IMR-90 (cell line): ENCODE data around the gene BPIFB2. TPM values are rescaled to one million over a fixed set of nuclear protein-coding genes. Genes with fewer than 3 reads are reported as not detected.

Source experiments
- ATAC-seq: fragments of 200-7000 bp; cut with Tn5 transposase; 2 replicates; pipeline ENCODE4 v1.9.1; 2020; ENCODE audit warnings: low read depth, mild to moderate bottlenecking, moderate library complexity
- BruUV-seq: library from RNA; stranded (reverse); fragments of 400-500 nt; replicated peaks from 2 replicates; lab custom pipeline; 2021; lab: Mats Ljungman, UMichigan
- CTCF ChIA-PET: fragments of 300-600 bp; formaldehyde crosslinking; extraction: SDS; loops from one replicate; lab custom pipeline; 2021; ENCODE audit warnings: antibody characterized with exemption; lab: Yijun Ruan, JAX
- POLR2A ChIA-PET: fragments of 300-600 bp; sonication (Branson Sonifier 250); formaldehyde crosslinking; loops from one replicate; lab custom pipeline; 2022; ENCODE audit warnings: antibody characterized with exemption; ENCODE audit not compliant: unreplicated experiment; lab: Charles Lee
- DNase-seq: peaks from one replicate; pipeline ENCODE4 v3.0.0; 2013
- H2AFZ ChIP-seq: replicated peaks from 2 replicates; pipeline ENCODE3; 2013; ENCODE audit warnings: low read length, mild to moderate bottlenecking; ENCODE audit not compliant: poor library complexity
- H2AK5ac ChIP-seq: 2 replicates; pipeline ENCODE4 v1.6.1; 2013; ENCODE audit warnings: low read depth, low read length, inconsistent platforms
- H2AK9ac ChIP-seq: replicated peaks from 2 replicates; pipeline ENCODE3; 2013; ENCODE audit warnings: mild to moderate bottlenecking, low read depth, low read length, moderate library complexity; ENCODE audit not compliant: poor library complexity
- H2BK120ac ChIP-seq: 2 replicates; pipeline ENCODE4 v1.6.1; 2013; ENCODE audit warnings: low read depth, low read length, inconsistent platforms
- H2BK15ac ChIP-seq: 3 replicates; pipeline ENCODE4 v1.6.1; 2013; ENCODE audit warnings: low read depth, low read length, inconsistent platforms
- H2BK20ac ChIP-seq: 2 replicates; pipeline ENCODE4 v1.6.1; 2013; ENCODE audit warnings: low read depth, mild to moderate bottlenecking, inconsistent platforms, low read length, moderate library complexity
- H2BK5ac ChIP-seq: 2 replicates; pipeline ENCODE4 v1.6.1; 2013; ENCODE audit warnings: mild to moderate bottlenecking, low read depth, low read length, inconsistent platforms; ENCODE audit not compliant: poor library complexity, severe bottlenecking
- H3K14ac ChIP-seq: replicated peaks from 2 replicates; pipeline ENCODE4 v1.6.1; 2013; ENCODE audit warnings: low read depth, low read length, inconsistent platforms
- H3K18ac ChIP-seq: 2 replicates; pipeline ENCODE4 v1.6.1; 2013; ENCODE audit warnings: low read depth, low read length, control low read depth
- H3K23ac ChIP-seq: 2 replicates; pipeline ENCODE4 v1.6.1; 2013; ENCODE audit warnings: low read depth, low read length, inconsistent platforms
- H3K27ac ChIP-seq: 2 replicates; pipeline ENCODE4 v1.5.1; 2013; ENCODE audit warnings: mild to moderate bottlenecking, control low read depth, low read length; ENCODE audit not compliant: insufficient read depth
- H3K27me3 ChIP-seq: 2 replicates; pipeline ENCODE4 v1.6.1; 2013; ENCODE audit warnings: low read length; ENCODE audit not compliant: control insufficient read depth, insufficient read depth
- H3K36me3 ChIP-seq: 2 replicates; pipeline ENCODE4 v1.6.1; 2013; ENCODE audit warnings: low read length, mixed read lengths; ENCODE audit not compliant: control insufficient read depth, insufficient read depth
- H3K4ac ChIP-seq: 2 replicates; pipeline ENCODE4 v1.6.1; 2013; ENCODE audit warnings: low read depth, low read length, inconsistent platforms
- H3K4me1 ChIP-seq: 2 replicates; pipeline ENCODE4 v1.6.1; 2013; ENCODE audit warnings: low read length, mixed read lengths; ENCODE audit not compliant: control insufficient read depth, insufficient read depth
- H3K4me2 ChIP-seq: 2 replicates; pipeline ENCODE4 v1.6.1; 2013; ENCODE audit warnings: low read depth, mild to moderate bottlenecking, control low read depth, low read length, moderate library complexity
- H3K4me3 ChIP-seq: 2 replicates; pipeline ENCODE4 v1.5.1; 2013; ENCODE audit warnings: low read depth, mild to moderate bottlenecking, control low read depth, low read length, moderate library complexity; ENCODE audit not compliant: insufficient read depth
- H3K56ac ChIP-seq: 2 replicates; pipeline ENCODE4 v1.6.1; 2013; ENCODE audit warnings: low read length, inconsistent platforms; ENCODE audit not compliant: insufficient read depth; ENCODE audit errors: extremely low read depth
- H3K79me1 ChIP-seq, 2 experiments: 2 replicates each; pipeline ENCODE4 v1.6.1; 2013; ENCODE audit warnings: low read length in 2 of 2, inconsistent platforms in 1 of 2, low read depth in 1 of 2
- H3K9ac ChIP-seq: 2 replicates; pipeline ENCODE4 v1.6.1; 2013; ENCODE audit warnings: low read depth, low read length, control low read depth
- H3K9me1 ChIP-seq: 2 replicates; pipeline ENCODE4 v1.6.1; 2013; ENCODE audit warnings: low read length, inconsistent platforms; ENCODE audit not compliant: insufficient read depth
- H3K9me3 ChIP-seq: 2 replicates; pipeline ENCODE4 v1.6.1; 2013; ENCODE audit warnings: low read length; ENCODE audit not compliant: control insufficient read depth, insufficient read depth
- H4K20me1 ChIP-seq: 2 replicates; pipeline ENCODE4 v1.6.1; 2013; ENCODE audit warnings: low read length, inconsistent platforms; ENCODE audit not compliant: insufficient read depth
- H4K5ac ChIP-seq: 2 replicates; pipeline ENCODE4 v1.6.1; 2013; ENCODE audit warnings: mild to moderate bottlenecking, low read depth, low read length, control low read depth
- H4K8ac ChIP-seq, 2 experiments: 2 replicates each; pipeline ENCODE4 v1.6.1; 2013; ENCODE audit warnings: low read depth in 2 of 2, low read length in 2 of 2, control low read depth in 1 of 2, inconsistent platforms in 1 of 2
- H4K91ac ChIP-seq: 2 replicates; pipeline ENCODE4 v1.6.1; 2013; ENCODE audit warnings: low read depth, low read length, inconsistent platforms; ENCODE audit not compliant: insufficient read depth
- BHLHE40 ChIP-seq: fragments of 150-350 bp; IDR thresholded peaks from 2 replicates; pipeline ENCODE4 v1.6.1; 2016; ENCODE audit warnings: mild to moderate bottlenecking, low read depth, low read length
- CEBPB ChIP-seq: IDR thresholded peaks from 2 replicates; pipeline ENCODE4 v1.6.1; 2012; ENCODE audit warnings: low read depth, low read length, improper control_type of control experiment
- CHD1 ChIP-seq: IDR thresholded peaks from 2 replicates; pipeline ENCODE4 v1.6.1; 2012; ENCODE audit warnings: low read depth, low read length, improper control_type of control experiment
- ELK1 ChIP-seq: fragments of 150-350 bp; IDR thresholded peaks from 2 replicates; pipeline ENCODE4 v1.6.1; 2016; ENCODE audit warnings: low read depth, mild to moderate bottlenecking, low read length, moderate library complexity, borderline replicate concordance
- NFE2L2 ChIP-seq: fragments of 150-350 bp; IDR thresholded peaks from 2 replicates; pipeline ENCODE4 v1.6.1; 2016; ENCODE audit warnings: low read depth, mild to moderate bottlenecking, low read length
- RAD21 ChIP-seq: IDR thresholded peaks from 2 replicates; pipeline ENCODE4 v1.6.1; 2012; ENCODE audit warnings: low read length, improper control_type of control experiment
- RFX5 ChIP-seq: IDR thresholded peaks from 2 replicates; pipeline ENCODE4 v1.8.0; 2012; ENCODE audit warnings: low read depth, mild to moderate bottlenecking, low read length, moderate library complexity
- SMC3 ChIP-seq: fragments of 150-350 bp; IDR thresholded peaks from 2 replicates; pipeline ENCODE4 v1.6.1; 2016; ENCODE audit warnings: low read depth, mild to moderate bottlenecking, antibody characterized with exemption, low read length, moderate library complexity
- WGBS, 2 experiments: methylation state at CpG; one replicate each; pipeline versions ENCODE4 v1.1.5 to v1.1.7; 2013; ENCODE audit warnings: missing lambda C conversion rate in 2 of 2; ENCODE audit not compliant: insufficient read length in 1 of 2; ENCODE audit errors: extremely low coverage in 2 of 2; 5-methylcytosine and 5-hydroxymethylcytosine counted together
- dilution Hi-C: fragments of 300-500 bp; cut with HindIII; formaldehyde crosslinking; loops from one replicate; pipeline ENCODE4 v1.14.3; 2018; ENCODE audit warnings: low sequenced_read_pairs; ENCODE audit not compliant: unreplicated experiment
- in situ Hi-C: fragments of 300-500 bp; cut with MboI; formaldehyde crosslinking; loops from 3 replicates; pipeline ENCODE4 v1.14.3; 2019; ENCODE audit warnings: low sequenced_read_pairs, inconsistent platforms, mixed read lengths
- intact Hi-C: fragments of 100-400 bp; cut with micrococcal nuclease; formaldehyde crosslinking; loops from 2 replicates; pipeline ENCODE4 v1.10.0; 2022
- polyA plus RNA-seq, 3 experiments: library from polyadenylated mRNA; depleted of rRNA; stranded (reverse); fragments of >200 nt; gene quantifications; 2 replicates each; pipeline ENCODE4 v1.2.3, GENCODE V29; 2012; ENCODE audit warnings: low replicate concordance in 1 of 3
- total RNA-seq: library from RNA; depleted of rRNA; stranded (reverse); fragments of >200 nt; gene quantifications from 2 replicates; pipeline ENCODE4 v1.2.3, GENCODE V29; 2012

The BPIFB2 gene
- total and polyA plus RNA-seq, 2 of the 4 experiments (the other 2 are of a cell fraction) = not detected

DNA sequence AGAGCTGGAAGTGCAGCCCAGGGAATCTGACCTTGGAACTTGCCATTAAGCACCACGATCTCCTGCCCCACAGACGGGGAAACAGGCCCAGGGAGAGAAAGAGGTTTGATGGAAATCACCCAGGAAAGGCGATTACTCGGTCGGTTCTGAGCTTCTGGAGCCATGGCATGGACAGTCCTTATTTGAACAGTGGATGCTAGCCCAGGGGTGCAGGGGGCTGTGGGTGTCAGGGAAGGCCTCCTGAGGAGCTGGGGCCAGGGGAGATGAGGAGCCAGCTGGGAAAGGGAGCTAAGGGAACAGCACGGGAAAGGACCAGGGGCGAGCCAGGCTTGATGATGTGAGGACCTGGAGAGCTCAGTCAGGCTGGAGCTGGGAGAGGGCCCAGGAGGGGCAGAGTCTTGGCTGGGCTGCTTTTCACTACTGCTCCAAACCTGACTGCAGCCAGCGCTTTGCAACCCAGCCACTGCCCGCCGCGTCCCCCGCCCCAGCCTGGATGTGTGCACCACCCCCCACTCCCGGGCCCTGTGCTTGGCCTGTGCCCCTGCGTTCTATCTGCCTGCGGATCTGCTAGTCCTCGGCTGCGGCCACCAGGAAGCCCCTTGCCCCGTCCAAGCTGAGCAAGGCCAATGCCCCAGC is 21.1 kb upstream of the BPIFB2 start:
- Histone ChIP-seq H3K27ac (no peak overlapping the region), H3K56ac (no peak overlapping the region), H4K5ac (no peak overlapping the region), H2BK5ac (no peak overlapping the region), H3K4me2 (no peak overlapping the region), H4K20me1 (no peaks in the 10 kb centered on the region), H3K27me3 (peaks cover 3% of the 10 kb centered on the region), H2BK15ac (no peak overlapping the region), H3K23ac (no peak overlapping the region), H2AK9ac (no peak overlapping the region), H3K18ac (no peak overlapping the region), H4K8ac (no peak overlapping the region), H4K91ac (no peak overlapping the region), H3K4ac (no peak overlapping the region), H3K9me3 (no peaks in the 10 kb centered on the region), H3K4me1 (no peaks in the 10 kb centered on the region), H3K9me1 (no peaks in the 10 kb centered on the region), H3K9ac (no peak overlapping the region), H2BK20ac (no peak overlapping the region), H2BK120ac (no peak overlapping the region), H3K4me3 (no peak overlapping the region), H2AK5ac (no peak overlapping the region), H3K79me1 (no peaks in the 10 kb centered on the region), H2AFZ (peak overlapping the region; percentile 51), H3K14ac (no peak overlapping the region), H3K36me3 (no peaks in the 10 kb centered on the region)
- intact Hi-C loops = no loop called here
- TF ChIP-seq ELK1 = no peak
- TF ChIP-seq CEBPB = no peak
- no peak for TF ChIP-seq BHLHE40
- TF ChIP-seq SMC3 = no peak
- TF ChIP-seq RAD21 = no peak
- no peak for TF ChIP-seq CHD1
- no peak for TF ChIP-seq RFX5
- TF ChIP-seq NFE2L2 = no peak
- in situ Hi-C loops = no loop called here
- BruUV-seq = no TSS peak
- CTCF ChIA-PET = no interaction called here
- WGBS, 2 experiments = 62% methylated on average over 12 of the region's 18 CpGs; no CpG with 5 or more reads in 1 of the 2 experiments
- DNase-seq = no peak
- dilution Hi-C loops = no loop called here
- no peak for ATAC-seq
- POLR2A ChIA-PET = no interaction called here
